Fibroblast of skin of scalp (primary cell): Measurements from ENCODE around the gene IFIT3. TPM values are rescaled to one million over a fixed set of nuclear protein-coding genes. Genes with fewer than 3 reads are reported as not detected.
"Not testable (repeated sequence)": the region's sequence is repeated elsewhere in the genome, so short reads cannot be mapped to it uniquely, and the experiment has no call there.

ENCODE experiments used
- DNase-seq: peaks from one replicate; pipeline ENCODE4 v3.0.0-alpha.2; 2013
- polyA plus RNA-seq, 2 experiments: library from polyadenylated mRNA; unstranded; fragments of 120-200 nt; gene quantifications; one replicate each; pipeline ENCODE4 v1.2.1, GENCODE V29; 2013; ENCODE audit not compliant: insufficient read length in 2 of 2

The IFIT3 gene
- polyA plus RNA-seq (2013, experiment 1 of 2; ENCODE audit: insufficient read length), result 3.9 TPM
- polyA plus RNA-seq (2013, experiment 2 of 2; ENCODE audit: insufficient read length), result 4.1 TPM

- peak; percentile 97 for DNase-seq
Observed at GRCh38 chr10:89327803-89328441, at the start of gene IFIT3. TSS of gene IFIT3 (plus strand) at chr10:89327997. CDS start at chr10:89328074, 77 bp downstream.

GRCh38 chr10:89278034-89278535 is 49.7 kb upstream of the IFIT3 start:
- peak; percentile 98 for DNase-seq

GRCh38 chr10:89278900-89279392 is 48.9 kb upstream of the IFIT3 start:
- DNase-seq, result no peak

GRCh38 chr10:89279421-89279869 is 48.4 kb upstream of the IFIT3 start:
- DNase-seq, result peak; percentile 53

GRCh38 chr10:89280508-89280907 is 47.3 kb upstream of the IFIT3 start:
- peak; percentile 59 for DNase-seq

- DNase-seq, result peak; percentile 51
Observed at GRCh38 chr10:89281606-89282395, 46.0 kb upstream of the IFIT3 start.

GRCh38 chr10:89283025-89283935 is 44.5 kb upstream of the IFIT3 start:
- no peak for DNase-seq

GRCh38 chr10:89283936-89284475 is 43.8 kb upstream of the IFIT3 start:
- peak; percentile 92 for DNase-seq

GRCh38 chr10:89284711-89285110 is 43.1 kb upstream of the IFIT3 start:
- DNase-seq, result not testable (repeated sequence)

GRCh38 chr10:89285303-89285702 is 42.5 kb upstream of the IFIT3 start:
- DNase-seq, result peak; percentile 69

- no peak for DNase-seq
Observed at GRCh38 chr10:89294721-89295239, 33.0 kb upstream of the IFIT3 start.

- DNase-seq, result peak; percentile 57
Observed at GRCh38 chr10:89295597-89295996, 32.2 kb upstream of the IFIT3 start.

GRCh38 chr10:89296220-89296648 is 31.6 kb upstream of the IFIT3 start:
- no peak for DNase-seq

GRCh38 chr10:89297356-89297755 is 30.4 kb upstream of the IFIT3 start:
- DNase-seq, result no peak

- no peak for DNase-seq
Observed at GRCh38 chr10:89297791-89298190, 30.0 kb upstream of the IFIT3 start.

GRCh38 chr10:89299031-89299430 is 28.8 kb upstream of the IFIT3 start:
- no peak for DNase-seq

GRCh38 chr10:89301232-89301631 is 26.6 kb upstream of the IFIT3 start:
- DNase-seq, result peak; percentile 20

- peak; percentile 63 for DNase-seq
Observed at GRCh38 chr10:89301721-89302445, 25.9 kb upstream of the IFIT3 start, which contains the start of gene IFIT2. TSS of gene IFIT2 (plus strand) at chr10:89302046. CDS start at chr10:89302124, 78 bp downstream.

GRCh38 chr10:89302625-89303024 is 25.2 kb upstream of the IFIT3 start:
- DNase-seq, result no peak

- no peak for DNase-seq
Observed at GRCh38 chr10:89303161-89303560, 24.6 kb upstream of the IFIT3 start.

GRCh38 chr10:89304026-89304425 is 23.8 kb upstream of the IFIT3 start:
- DNase-seq, result no peak
